Keratinocyte (primary cell): ENCODE measurements around the gene NR6A1. TPM values are rescaled to one million over a fixed set of nuclear protein-coding genes. Genes with fewer than 3 reads are reported as not detected.

ENCODE experiments used
- DNase-seq: peaks from one replicate; pipeline ENCODE4 v3.0.0-alpha.2; 2011; ENCODE audit warnings: low read depth, missing footprints, low spot score
- FAIRE-seq: peaks from 2 replicates; lab custom pipeline; 2011; peaks lifted over from hg19 to GRCh38; lab: Jason Lieb, UNC
- H2AFZ ChIP-seq: 2 replicates; pipeline ENCODE4 v1.6.0; 2012; ENCODE audit warnings: low read length, control low read depth, inconsistent platforms; ENCODE audit not compliant: control insufficient read depth
- H3K27ac ChIP-seq: 2 replicates; pipeline ENCODE4 v1.5.1; 2011; ENCODE audit warnings: low read length; ENCODE audit not compliant: control insufficient read depth, insufficient read depth
- H3K27me3 ChIP-seq: 3 replicates; pipeline ENCODE4 v1.6.0; 2011; ENCODE audit warnings: low read length; ENCODE audit not compliant: control insufficient read depth, insufficient read depth; ENCODE audit errors: extremely low read depth
- H3K36me3 ChIP-seq, 2 experiments: 2 replicates in 1 of 2; 3 replicates in 1 of 2; pipeline ENCODE4 v1.5.1; 2011; ENCODE audit warnings: low read length in 2 of 2, mild to moderate bottlenecking in 1 of 2; ENCODE audit not compliant: control insufficient read depth in 2 of 2, insufficient read depth in 2 of 2; ENCODE audit errors: extremely low read depth in 1 of 2
- H3K4me1 ChIP-seq: 3 replicates; pipeline ENCODE4 v1.5.1; 2011; ENCODE audit warnings: low read length; ENCODE audit not compliant: control insufficient read depth, insufficient read depth; ENCODE audit errors: extremely low read depth
- H3K4me2 ChIP-seq: 3 replicates; pipeline ENCODE4 v1.6.0; 2011; ENCODE audit warnings: low read depth, low read length; ENCODE audit not compliant: control insufficient read depth, insufficient read depth; ENCODE audit errors: extremely low read depth
- H3K4me3 ChIP-seq, 3 experiments: fragments of 200-600 bp in 1 of 3; sonication (generic) in 1 of 3; 2 replicates in 2 of 3; 3 replicates in 1 of 3; pipeline ENCODE4 v1.5.1; 2011 to 2016; ENCODE audit warnings: low read length in 3 of 3, mild to moderate bottlenecking in 3 of 3, control low read depth in 2 of 3, inconsistent platforms in 1 of 3, low read depth in 1 of 3, mixed read lengths in 1 of 3, mixed run types in 1 of 3, moderate library complexity in 1 of 3; ENCODE audit not compliant: control insufficient read depth in 2 of 3, insufficient read depth in 2 of 3; ENCODE audit errors: extremely low read depth in 1 of 3
- H3K79me2 ChIP-seq: 2 replicates; pipeline ENCODE4 v1.6.0; 2012; ENCODE audit warnings: low read length; ENCODE audit not compliant: control insufficient read depth, insufficient read depth
- H3K9ac ChIP-seq: 3 replicates; pipeline ENCODE4 v1.6.0; 2011; ENCODE audit warnings: low read length; ENCODE audit not compliant: control insufficient read depth, insufficient read depth; ENCODE audit errors: extremely low read depth
- H3K9me1 ChIP-seq: 3 replicates; pipeline ENCODE4 v1.6.0; 2011; ENCODE audit warnings: low read length; ENCODE audit not compliant: control insufficient read depth, insufficient read depth; ENCODE audit errors: extremely low read depth
- H3K9me3 ChIP-seq: 2 replicates; pipeline ENCODE4 v1.5.1; 2012; ENCODE audit warnings: low read depth, low read length; ENCODE audit not compliant: control insufficient read depth
- H4K20me1 ChIP-seq: 3 replicates; pipeline ENCODE4 v1.6.0; 2011; ENCODE audit warnings: low read length; ENCODE audit not compliant: control insufficient read depth, insufficient read depth; ENCODE audit errors: extremely low read depth
- CTCF ChIP-seq, 3 experiments: IDR thresholded peaks in 1 of 3; conservative IDR thresholded peaks in 1 of 3; optimal IDR thresholded peaks in 1 of 3; 2 replicates in 2 of 3; 3 replicates in 1 of 3; pipeline versions ENCODE3 to v1.5.1; 2011; ENCODE audit warnings: low read length in 3 of 3, mild to moderate bottlenecking in 3 of 3, moderate library complexity in 2 of 3, control low read depth in 1 of 3, inconsistent platforms in 1 of 3; ENCODE audit not compliant: insufficient read depth in 2 of 3; ENCODE audit errors: extremely low read depth in 1 of 3
- EZH2 ChIP-seq: IDR thresholded peaks from one replicate; pipeline ENCODE4 v1.6.1; 2012; ENCODE audit warnings: inconsistent platforms, mild to moderate bottlenecking, low read length, moderate library complexity
- dilution Hi-C: fragments of 300-500 bp; cut with MboI; formaldehyde crosslinking; loops from one replicate; pipeline ENCODE4 v1.7.0; 2020; ENCODE audit warnings: low sequenced_read_pairs; ENCODE audit not compliant: extremely low pct_ligation_motif_present
- polyA plus RNA-seq, 5 experiments: library from polyadenylated mRNA; depleted of rRNA in 3 of 5; stranded (reverse) in 3 of 5; stranded (forward) in 1 of 5; unstranded in 1 of 5; fragments of >200 nt; gene quantifications; 1 replicate in 1 of 5; 2 replicates in 3 of 5; 3 replicates in 1 of 5; pipeline versions ENCODE4 v1.2.1 to v1.2.3, GENCODE V29; 2011 to 2012; ENCODE audit warnings: missing spikeins in 2 of 5, low read depth in 1 of 5, low replicate concordance in 1 of 5

Gene NR6A1
- polyA plus RNA-seq, 1 donor (not counting 4 experiments of a cell fraction or from before 2014, with no cell fraction given), result 1.8 TPM

- TF ChIP-seq CTCF (optimal IDR thresholded peaks at IDR 0.05 in 1 of 3, IDR thresholded peaks at IDR 0.05 in 1 of 3, conservative IDR thresholded peaks at IDR 0.05 in 1 of 3; ENCODE audit: extremely low read depth in 1 of 3, insufficient read depth in 2 of 3, low read length in 3 of 3), result no peak
- TF ChIP-seq EZH2, result no peak
- Histone ChIP-seq H3K79me2 (no peaks in the 10 kb centered on the region), H3K4me2 (no peak overlapping the region), H3K9me1 (no peaks in the 10 kb centered on the region), H3K27ac (no peak overlapping the region), H2AFZ (no peak overlapping the region), H3K9ac (no peak overlapping the region), H3K9me3 (no peaks in the 10 kb centered on the region), H4K20me1 (no peaks in the 10 kb centered on the region), H3K36me3 (no peaks in the 10 kb centered on the region), H3K4me1 (no peaks in the 10 kb centered on the region), H3K27me3 (no peaks in the 10 kb centered on the region), H3K4me3 (no peak overlapping the region)
- FAIRE-seq, result no peak
- dilution Hi-C loops, result no loop called here
- DNase-seq, result no peak
Observed at GRCh38 chr9:124611106-124611505, 160.0 kb downstream of the NR6A1 start.

GRCh38 chr9:124606027-124606426, 165.1 kb downstream of the NR6A1 start:
- no peak for FAIRE-seq
- Histone ChIP-seq H3K9me1 (no peaks in the 10 kb centered on the region), H3K9me3 (no peaks in the 10 kb centered on the region), H4K20me1 (no peaks in the 10 kb centered on the region), H3K27me3 (no peaks in the 10 kb centered on the region), H3K9ac (no peak overlapping the region), H3K36me3 (no peaks in the 10 kb centered on the region), H3K27ac (no peak overlapping the region), H3K79me2 (no peaks in the 10 kb centered on the region), H2AFZ (no peak overlapping the region), H3K4me1 (peaks cover 14% of the 10 kb centered on the region), H3K4me2 (no peak overlapping the region), H3K4me3 (no peak overlapping the region)
- dilution Hi-C loops, result no loop called here
- no peak for DNase-seq
- TF ChIP-seq EZH2 (no peak), CTCF (optimal IDR thresholded peaks at IDR 0.05 in 1 of 3, IDR thresholded peaks at IDR 0.05 in 1 of 3, conservative IDR thresholded peaks at IDR 0.05 in 1 of 3; ENCODE audit: extremely low read depth in 1 of 3, insufficient read depth in 2 of 3, low read length in 3 of 3) (no peak)
